ENCODE data around the gene MTNR1A.

The MTNR1A gene

DNA sequence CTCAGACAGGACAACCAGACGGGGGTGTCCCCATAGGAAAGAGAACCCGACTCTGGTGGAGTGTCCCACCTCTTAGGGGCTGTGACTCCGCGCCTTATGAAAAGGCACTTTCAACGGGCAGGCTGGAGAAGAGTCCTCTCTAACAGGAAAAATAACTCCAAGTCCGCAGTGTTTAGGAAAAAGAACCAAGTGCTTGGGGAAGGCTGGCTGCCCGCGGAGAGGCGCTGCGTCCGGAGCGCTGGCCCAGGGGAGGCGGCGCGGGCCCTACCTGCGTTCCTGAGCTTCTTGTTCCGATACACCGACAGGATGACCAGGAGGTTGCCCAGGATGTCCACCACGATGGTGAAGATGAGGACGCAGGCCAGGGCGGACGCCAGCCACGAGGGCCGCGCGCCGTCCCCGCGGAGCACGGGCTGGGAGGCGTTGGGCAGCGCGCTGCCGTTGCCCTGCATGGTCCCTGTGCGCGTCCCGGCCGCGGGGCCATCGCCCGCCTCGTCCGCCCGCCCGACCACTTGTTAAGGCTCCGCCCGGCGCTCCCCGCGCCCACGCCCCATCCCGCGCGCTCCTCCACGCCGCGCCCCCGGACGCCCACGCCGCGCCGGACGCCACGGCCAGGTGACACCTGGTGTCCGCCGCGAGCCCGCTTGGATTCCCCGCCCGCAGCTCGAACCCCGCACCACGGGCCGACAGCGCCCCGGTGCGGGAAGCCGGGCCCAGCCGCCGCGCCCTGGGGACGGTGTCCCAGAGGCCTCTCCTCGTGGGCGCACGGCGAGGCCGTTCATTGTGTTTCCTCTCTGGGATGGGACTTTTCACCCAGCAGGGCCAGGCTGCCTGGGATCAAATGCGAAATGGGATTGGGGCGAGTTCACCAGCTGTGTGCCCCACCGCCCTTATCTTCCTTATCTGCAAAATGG is at the start of gene MTNR1A:
Gene MTNR1A, minus strand, starts transcription at position 654 of the 914 bp plus-strand sequence. Its CDS starts 202 bp downstream, at position 452.
- no peak for DNase-seq

DNA sequence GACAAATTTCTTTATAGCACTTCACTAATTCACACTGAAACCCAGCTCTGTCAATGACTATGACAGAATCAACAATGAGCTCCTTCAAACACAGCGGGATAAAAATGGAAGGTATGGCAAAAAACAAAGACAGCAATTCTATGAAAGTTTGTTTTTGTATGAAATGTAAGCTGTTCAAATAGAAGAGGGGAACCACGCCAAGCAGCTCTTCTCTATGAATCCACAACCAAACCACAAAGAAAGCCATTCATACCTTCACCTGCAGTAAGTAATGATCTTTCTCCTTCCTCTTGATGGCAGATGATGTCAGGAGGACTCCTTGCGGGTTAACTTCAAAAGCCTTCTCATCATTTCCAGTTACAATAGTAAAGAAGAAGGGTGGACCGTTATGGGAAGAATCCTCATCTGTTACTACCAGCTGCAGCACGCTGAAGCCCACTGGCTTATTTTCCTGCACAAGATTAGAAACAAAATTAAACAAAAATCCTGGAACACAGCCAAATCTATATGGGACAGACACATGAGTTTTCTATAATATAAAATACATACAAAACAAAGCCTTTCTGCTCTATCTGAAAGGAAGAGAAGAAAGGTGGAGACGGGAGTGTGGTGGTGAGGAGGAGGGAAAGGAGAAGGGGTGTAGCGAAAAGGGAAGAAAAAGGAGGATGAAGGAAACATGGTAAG is 48.9 kb upstream of the MTNR1A start:
- no peak for DNase-seq

DNA sequence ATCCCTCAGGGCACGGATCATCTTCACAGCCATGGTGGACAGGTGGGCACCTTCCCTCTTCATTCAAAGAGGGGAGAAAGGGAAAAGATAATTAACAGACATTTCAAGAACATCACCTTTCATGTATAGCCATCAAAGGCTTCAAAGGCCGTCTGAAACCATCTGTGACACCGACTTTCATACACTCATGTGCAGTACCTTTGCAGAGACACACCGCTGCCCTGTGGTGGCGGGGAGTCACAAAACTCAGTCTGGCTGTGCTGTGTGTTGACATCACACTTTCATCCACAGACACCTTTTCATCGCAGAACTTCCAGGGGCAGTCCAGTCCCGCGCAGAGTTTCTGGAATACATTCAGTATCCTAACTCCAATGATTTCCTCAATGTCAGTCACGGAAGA is 47.6 kb upstream of the MTNR1A start:
- no peak for DNase-seq

DNA sequence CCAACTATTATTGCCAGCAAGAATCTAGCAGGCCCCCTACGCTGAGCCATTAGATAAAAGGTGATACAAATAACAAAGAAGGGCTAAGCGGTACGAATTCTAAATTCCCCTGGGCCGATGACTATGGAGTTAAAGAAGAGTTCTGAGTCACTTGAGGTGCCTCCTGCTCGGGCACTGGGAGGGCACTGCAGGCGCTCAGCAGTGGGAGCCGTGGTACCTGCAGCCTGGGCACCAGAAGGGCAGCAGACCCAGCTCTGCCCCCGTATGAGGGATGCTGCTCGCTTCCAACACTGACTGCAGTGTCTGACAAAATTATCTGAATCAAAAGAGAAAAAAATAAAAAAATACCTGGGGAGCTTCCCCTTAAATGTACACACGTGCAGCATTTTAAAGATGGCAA is 44.1 kb upstream of the MTNR1A start:
- no peak for DNase-seq

DNA sequence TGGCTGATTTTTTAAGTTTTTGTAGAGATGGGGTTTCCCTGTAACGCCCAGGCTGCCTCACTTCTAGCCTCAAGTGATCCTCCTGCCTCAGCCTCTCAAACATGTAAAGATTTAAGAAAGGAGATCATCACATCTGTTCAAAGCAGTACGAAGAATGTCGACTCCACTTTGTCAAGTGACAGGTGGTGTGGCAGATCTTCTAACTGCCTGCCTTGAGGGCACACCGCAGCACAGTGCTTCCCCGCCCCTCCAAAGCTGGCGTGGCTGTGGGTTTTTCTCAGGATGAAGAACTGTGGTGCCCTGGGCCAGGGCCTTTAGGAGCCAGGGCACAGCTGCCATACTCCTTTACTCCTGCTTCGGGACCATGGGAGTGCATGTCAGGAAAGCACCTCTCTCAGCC is 43.3 kb upstream of the MTNR1A start:
- no peak for DNase-seq

DNA sequence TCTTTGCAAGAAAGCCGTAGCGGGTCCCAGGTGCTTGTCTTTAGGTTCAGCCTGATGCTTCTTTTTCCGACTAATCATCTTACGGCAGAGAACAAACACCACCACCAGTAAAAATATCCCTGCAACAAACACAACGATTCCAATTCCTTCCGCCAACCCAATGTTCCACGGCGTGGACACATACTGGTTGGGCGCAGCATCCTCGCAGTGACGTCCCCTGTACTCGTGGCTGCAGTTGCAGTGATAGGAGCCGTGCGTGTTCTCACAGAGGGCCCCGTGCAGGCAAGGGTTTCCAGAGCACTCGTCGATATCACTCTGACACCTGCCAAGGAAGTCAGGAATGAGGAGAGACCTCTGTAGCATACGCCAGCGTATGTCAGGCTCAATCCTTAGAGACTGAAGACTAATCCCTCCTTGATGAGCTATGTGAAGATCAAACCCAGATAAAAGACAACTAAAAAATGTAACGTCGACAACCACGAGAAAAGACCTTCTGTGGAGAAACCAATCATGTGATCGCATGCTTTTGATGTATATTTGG is 41.6 kb upstream of the MTNR1A start:
- DNase-seq: no peak

DNA sequence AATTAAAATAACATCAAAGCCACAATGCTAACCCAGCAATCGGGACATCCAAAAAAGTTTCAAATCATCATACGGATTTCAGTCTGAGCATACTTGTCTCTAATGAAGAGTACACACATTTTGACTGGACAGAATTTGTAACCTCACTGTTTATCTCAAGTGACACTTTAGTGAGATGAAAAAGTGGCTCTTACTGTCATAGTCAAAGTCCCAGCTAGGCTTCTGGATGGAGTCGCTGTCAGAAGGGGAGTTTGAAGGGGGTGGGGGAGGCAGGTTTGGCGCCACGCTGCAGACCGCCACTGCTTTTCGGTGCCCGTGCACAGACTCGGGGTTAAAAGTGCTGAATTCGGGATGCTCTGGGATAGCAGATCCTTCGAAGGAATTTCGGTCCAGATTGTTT is 41.0 kb upstream of the MTNR1A start:
- DNase-seq: no peak

- DNase-seq: no peak
Measured at GRCh38 chr4:186593587-186593973, 38.2 kb upstream of the MTNR1A start.

DNA sequence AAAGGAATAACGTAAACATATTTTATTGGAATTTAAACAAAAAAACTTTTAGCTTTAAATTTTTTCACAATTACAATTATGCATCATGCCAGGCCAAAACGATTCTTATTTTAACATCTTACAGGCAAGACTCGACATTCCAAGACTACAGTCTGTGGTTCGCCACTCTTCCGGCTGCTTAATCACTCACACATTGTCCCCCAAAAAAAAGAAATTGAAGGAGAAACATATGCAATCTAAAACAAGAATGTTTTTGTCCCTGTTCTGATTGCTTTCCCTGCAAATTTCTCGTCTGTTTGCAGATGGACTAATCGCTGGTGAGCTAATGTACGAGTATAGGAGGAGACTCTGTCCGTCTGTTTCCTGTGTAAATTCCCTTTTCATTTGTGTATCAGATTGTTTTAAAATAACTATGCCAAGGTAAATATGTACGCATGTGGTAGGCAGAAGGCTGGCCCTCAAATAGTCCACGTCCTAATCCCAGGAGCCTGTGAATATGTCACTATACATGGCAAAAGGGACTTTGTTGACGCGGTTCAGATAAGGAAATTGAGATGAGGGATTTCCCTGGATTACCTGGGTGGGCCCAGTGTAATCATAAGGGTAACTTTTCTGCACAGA is 37.7 kb upstream of the MTNR1A start:
- DNase-seq: no peak

DNA sequence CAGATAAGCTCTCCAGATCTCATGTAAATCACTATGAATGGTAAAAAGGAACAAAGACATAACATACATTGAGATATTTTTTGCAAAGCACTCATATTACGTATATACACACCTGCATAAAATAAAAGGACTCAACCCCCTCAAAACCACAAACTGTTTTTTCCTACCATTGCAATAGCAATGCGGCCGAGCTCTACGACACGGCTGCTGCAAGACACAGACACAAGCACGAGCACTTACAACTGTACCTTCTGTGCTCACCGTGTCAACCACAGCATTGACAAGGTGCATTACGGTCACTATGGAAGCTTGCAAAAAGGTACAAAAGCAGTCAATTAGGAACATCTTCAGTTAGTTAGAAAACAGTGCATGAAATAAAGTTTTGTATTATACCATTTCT is 37.1 kb upstream of the MTNR1A start:
- DNase-seq: no peak

GRCh38 chr4:186591651-186592050 is 36.3 kb upstream of the MTNR1A start:
- no peak for DNase-seq

DNA sequence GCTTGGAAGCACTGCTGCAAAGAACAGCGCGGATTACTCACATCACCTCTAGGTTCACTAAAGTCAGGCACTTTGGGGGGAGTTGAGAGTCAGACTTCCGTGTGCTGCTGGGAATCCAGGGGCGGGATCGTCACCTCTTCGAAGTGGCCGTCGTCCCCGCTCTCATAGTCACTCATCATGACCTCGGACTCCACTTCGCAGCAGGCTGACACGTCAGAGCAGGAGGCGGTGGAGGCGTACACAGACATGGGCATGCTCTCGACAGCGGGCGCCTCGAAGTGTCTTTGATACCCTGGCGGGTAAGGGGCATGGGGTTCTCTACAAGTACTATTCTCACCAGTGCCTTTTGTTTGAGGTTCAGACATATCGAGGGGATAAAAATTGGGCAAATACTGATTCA is 33.1 kb upstream of the MTNR1A start:
- no peak for DNase-seq

DNA sequence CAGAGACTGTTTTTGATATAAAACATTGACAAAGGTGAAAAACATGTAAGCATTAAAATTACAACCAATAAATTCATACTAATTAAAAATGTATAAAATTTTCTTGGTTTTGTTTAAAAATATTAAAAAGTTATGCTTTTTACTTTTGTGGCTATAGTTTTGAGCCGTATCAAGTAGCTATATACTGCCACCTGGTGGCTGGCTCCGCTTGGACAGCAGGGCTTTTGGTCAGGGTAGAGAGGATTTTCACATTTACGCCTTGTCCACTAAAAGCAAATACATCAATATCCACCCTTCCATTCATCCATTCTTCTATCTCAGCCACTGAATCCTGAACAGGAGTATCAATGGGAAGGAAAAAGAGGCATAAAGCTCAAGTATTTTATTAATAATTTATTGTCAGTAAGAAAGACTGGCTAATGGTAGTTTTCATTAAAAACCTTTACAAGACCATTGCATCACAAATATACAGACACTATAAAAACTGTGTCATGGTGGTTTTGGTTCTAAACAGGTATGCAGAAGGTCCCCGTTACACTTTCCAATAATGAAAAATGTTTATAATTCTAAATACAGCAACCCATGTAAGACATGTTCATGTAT is 32.1 kb upstream of the MTNR1A start:
- no peak for DNase-seq

GRCh38 chr4:186586205-186586604 is 30.8 kb upstream of the MTNR1A start:
- no peak for DNase-seq

DNA sequence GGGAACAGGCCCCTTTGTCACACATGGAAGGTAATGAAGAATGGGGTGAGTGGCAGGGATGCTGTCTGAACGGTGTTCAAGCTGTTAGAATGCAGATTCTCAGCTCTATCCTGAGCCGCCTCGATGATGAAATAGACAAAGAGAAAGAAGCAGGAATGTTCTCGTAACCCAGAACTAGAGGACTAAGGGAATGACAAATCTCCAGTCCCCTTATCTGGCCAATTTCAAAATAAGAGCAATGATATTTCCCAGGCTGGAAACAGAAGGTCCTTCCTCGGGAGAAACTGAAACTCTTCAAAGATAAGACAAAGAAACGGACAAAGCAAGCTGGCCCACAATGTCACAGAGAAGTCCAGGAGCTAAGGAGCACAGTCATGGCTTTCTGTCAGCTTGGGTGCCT is 29.5 kb upstream of the MTNR1A start:
- no peak for DNase-seq

GRCh38 chr4:186581421-186581820 is 26.1 kb upstream of the MTNR1A start:
- no peak for DNase-seq

DNA sequence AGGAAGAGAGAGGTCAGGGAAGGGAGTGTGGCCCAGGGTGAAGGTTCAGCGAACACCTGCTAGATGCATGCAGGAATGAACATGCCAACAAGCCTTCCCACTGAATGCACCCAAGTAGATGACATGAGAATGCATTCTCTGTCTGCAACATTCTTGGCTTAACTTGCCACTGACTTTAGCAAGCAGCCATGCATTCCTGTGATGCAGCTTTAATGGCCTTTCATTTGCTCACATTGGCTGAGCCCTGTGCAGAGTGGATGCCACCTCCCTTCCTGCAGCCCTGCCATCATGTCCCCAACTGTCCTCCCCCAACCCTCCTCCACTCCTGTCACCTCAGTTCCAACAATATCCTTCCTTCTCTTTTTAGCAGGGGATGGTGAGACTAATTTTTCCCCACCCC is 25.3 kb upstream of the MTNR1A start:
- DNase-seq: no peak

GRCh38 chr4:186570193-186570996 is 15.0 kb upstream of the MTNR1A start:
- DNase-seq: no peak

GRCh38 chr4:186569533-186570192 is 14.3 kb upstream of the MTNR1A start:
- DNase-seq: no peak

DNA sequence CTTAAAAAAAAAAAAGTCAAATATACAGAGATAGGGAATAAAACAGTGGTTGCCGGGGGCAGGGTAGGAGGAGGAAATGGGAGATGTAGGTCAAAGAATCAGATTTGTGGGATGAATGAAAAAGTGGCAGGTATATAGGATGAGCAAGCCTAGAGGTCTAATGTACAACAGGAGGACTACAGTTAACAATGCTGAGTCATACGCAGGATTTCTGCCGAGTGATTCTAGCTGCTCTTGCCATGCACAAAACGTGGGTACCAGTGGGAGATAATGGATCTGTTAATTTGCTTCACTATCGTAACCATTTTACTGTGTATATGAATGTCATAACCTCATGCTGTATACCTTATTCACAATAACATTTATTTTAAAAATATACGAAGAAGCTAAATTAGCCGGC is 10.7 kb upstream of the MTNR1A start:
- DNase-seq: no peak

DNA sequence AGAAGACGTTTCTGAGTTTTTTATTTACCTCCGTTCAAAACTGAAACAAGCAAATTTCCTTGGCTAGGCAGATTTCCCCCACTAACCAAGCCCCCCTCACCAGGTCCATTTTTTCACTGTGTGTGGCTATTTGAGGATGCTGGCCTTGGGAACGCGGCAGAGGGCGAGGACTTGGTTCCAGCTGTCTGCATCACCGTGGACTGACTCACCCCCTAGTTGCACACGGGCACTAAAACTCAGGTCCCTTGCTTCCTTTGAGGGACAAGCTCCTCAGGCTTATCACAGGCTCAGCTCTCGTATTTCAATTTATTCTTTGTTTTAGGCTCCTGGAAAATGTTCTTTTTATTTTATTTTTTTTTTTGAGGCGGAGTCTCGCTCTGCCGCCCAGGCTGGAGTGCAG is 8.4 kb upstream of the MTNR1A start:
- no peak for DNase-seq

DNA sequence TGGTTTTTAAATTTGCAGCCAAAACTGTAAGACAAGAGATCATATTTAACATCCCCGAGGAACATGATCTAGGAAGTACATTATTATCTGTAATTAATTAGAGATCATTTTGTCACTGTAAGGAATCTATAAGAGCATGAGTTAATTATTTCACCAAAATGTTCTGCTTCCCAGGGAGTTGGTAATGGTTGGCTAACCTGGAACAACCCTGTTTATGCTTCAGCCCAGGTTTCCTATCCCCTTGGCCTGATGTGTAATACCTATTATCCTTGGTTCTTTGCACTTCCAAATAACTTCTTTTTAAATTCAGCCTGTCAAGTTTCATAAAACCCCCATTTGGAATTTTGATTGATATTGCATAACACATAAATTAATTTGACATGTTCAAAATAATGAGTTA is 6.4 kb upstream of the MTNR1A start:
- DNase-seq: no peak
